Heart left ventricle (tissue), 16 donors: ENCODE results near the gene COL16A1. TPM values are rescaled to one million over a fixed set of nuclear protein-coding genes. Genes with fewer than 3 reads are reported as not detected.

Source experiments
- ATAC-seq, 4 donors: fragments of 200-7000 bp; cut with Tn5 transposase; one replicate each; pipeline ENCODE4 v1.9.1; 2020 to 2022; ENCODE audit warnings: moderate library complexity in 4 of 4, mild to moderate bottlenecking in 3 of 4, moderate number of reproducible peaks in 1 of 4
- DNase-seq, 5 donors: peaks; one replicate each; pipeline ENCODE4 v3.0.0-alpha.2; 2020
- H3K27ac ChIP-seq, 12 donors: fragments of 200-600 bp; sonication (generic) in 4 of 12; one replicate each; pipeline versions ENCODE4 v1.5.0 to v1.8.0; 2016 to 2022; ENCODE audit warnings: mild to moderate bottlenecking in 2 of 12
- H3K27me3 ChIP-seq, 9 donors: fragments of 200-600 bp; sonication (generic) in 2 of 9; one replicate each; pipeline versions ENCODE4 v1.5.1 to v1.8.0; 2016 to 2022; ENCODE audit warnings: mild to moderate bottlenecking in 3 of 9
- H3K36me3 ChIP-seq, 9 donors: fragments of 200-600 bp; sonication (generic) in 2 of 9; one replicate each; pipeline versions ENCODE4 v1.5.0 to v1.8.0; 2018 to 2022; ENCODE audit warnings: mild to moderate bottlenecking in 2 of 9
- H3K4me1 ChIP-seq, 12 donors: fragments of 200-600 bp; sonication (generic) in 4 of 12; one replicate each; pipeline versions ENCODE4 v1.5.0 to v1.8.0; 2016 to 2022; ENCODE audit warnings: mild to moderate bottlenecking in 3 of 12
- H3K4me3 ChIP-seq, 12 donors: fragments of 200-600 bp; sonication (generic) in 4 of 12; one replicate each; pipeline versions ENCODE4 v1.5.0 to v1.8.0; 2017 to 2022; ENCODE audit warnings: mild to moderate bottlenecking in 9 of 12, moderate library complexity in 4 of 12
- H3K9me3 ChIP-seq, 12 donors: fragments of 200-600 bp; sonication (generic) in 4 of 12; one replicate each; pipeline versions ENCODE4 v1.5.0 to v1.8.0; 2016 to 2022; ENCODE audit warnings: mild to moderate bottlenecking in 1 of 12
- POLR2A ChIP-seq, 2 donors: fragments of 450-650 bp; IDR thresholded peaks; one replicate each; pipeline ENCODE4 v1.6.1; 2017; ENCODE audit warnings: antibody characterized with exemption in 2 of 2, mild to moderate bottlenecking in 2 of 2, moderate library complexity in 2 of 2
- WGBS, 4 donors: extraction: QIAGEN DNeasy Blood & Tissue Kit in 2 of 4; methylation state at CpG; one replicate each; pipeline versions ENCODE4 v1.1.5 to v1.1.7; 2013 to 2018; 5-methylcytosine and 5-hydroxymethylcytosine counted together
- intact Hi-C, 10 donors: fragments of 100-400 bp; cut with DNase I; formaldehyde crosslinking; loops; one replicate each; pipeline versions ENCODE4 v1.11.1 to v1.14.2; 2022
- polyA plus RNA-seq, 2 donors: library from polyadenylated mRNA; stranded (reverse); fragments of 200-250 nt; gene quantifications; one replicate each; pipeline ENCODE4 v1.2.3, GENCODE V29; 2013
- total RNA-seq, 9 donors: library from RNA; depleted of rRNA in 2 of 9; stranded (reverse); fragments of >200 nt in 2 of 9; fragmentation: NEBNext Ultra II Directional in 3 of 9; extraction: Animal tissue kit (Norgen Biotek cat#: 25700) in 3 of 9; gene quantifications; one replicate each; pipeline versions ENCODE4 v1.1.0 to v1.2.4, GENCODE V29; 2016 to 2023
- TF ChIP-seq, protein P1 (sequence below), 12 donors: fragments of 200-600 bp; sonication (generic) in 4 of 12; IDR thresholded peaks; one replicate each; pipeline versions ENCODE4 v1.5.0 to v1.8.0; 2018 to 2022; ENCODE audit warnings: antibody characterized with exemption in 12 of 12, mild to moderate bottlenecking in 5 of 12
- donor health status: ischemic (EF 13 %, LVEDD 7.1; RV severe dilation, severe dysfunction).
- donor health status: healthy with polysubstance abuse.
- donor health status: DM: no; HTN: yes; CAD: no.
- donor health status: DM: no; HTN: no; CAD: no.
- donor health status: ischemic (EF 25% LVEDD 6.9; RV normal size, moderate dysfunction).
- donor health status: ischemic (EF 25% LVEDD 5.7; RV mildly dilated, moderate dysfunction).
- donor health status: healthy.
- donor health status: DM: yes; HTN: yes; CAD: no.
- donor health status: ischemic (EF 35%, LVEDD 5.7; RV mildly dilated, moderate dysfunction).
- donor health status: nonischemic (EF 11% LVEDD 7.7; RV severe dilation, severe dysfunction).
- donor health status: DM: yes; HTN: yes; CAD: no.
- donor health status: PGD.
- donor health status: ischemic (EF 29% LVEDD 5.4; RV normal size, mild dysfunction).
- donor health status: nonischemic (EF 23%, LVEDD 6.1; RV moderate dilation, normal function).

Gene COL16A1
- total and polyA plus RNA-seq, 11 donors = 7.5 to 24.1 (median 13.1) TPM

DNA sequence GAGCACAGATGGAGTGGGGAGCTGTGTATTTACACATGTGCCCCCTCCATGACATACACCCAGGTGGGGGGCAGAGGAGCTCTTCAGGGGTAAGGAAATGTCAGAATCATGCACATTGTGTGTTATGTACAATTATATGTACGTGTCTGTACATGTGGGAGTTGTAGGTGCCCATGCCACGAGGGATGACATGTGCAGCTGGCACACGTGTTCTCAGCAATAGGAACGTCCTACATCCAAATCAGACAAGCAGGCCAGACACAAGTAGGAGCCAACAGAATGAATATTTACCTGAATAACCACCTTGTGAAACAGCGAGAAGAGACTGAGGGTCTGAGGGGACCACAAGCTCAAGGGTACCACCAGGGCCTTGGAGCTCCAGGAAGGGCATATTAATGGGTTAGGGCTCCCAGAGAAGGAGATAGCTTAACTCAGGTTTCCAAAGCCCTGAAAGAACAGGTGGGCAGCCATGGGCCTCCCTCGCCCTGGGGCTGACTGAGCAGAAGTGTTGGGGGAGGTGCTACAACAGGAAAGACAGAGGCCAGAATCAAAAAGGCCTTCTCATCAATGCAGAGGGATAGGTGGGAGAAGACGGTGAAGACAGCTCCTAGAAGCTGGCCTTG is 3.2 kb downstream of the COL16A1 start:
- ATAC-seq (no peak), DNase-seq (no peak)
- Histone ChIP-seq H3K36me3 (peaks cover 0 to 40% (median 3%) of the 10 kb centered on the region in 9 donors), H3K27ac (peak overlapping the region in 11 of 12 donors; percentile 53 to 88 (median 78)), H3K4me1 (peaks cover 5 to 63% (median 38%) of the 10 kb centered on the region in 12 donors), H3K9me3 (no peaks in the 10 kb centered on the region), H3K27me3 (peaks cover 0 to 23% (median 0%) of the 10 kb centered on the region in 9 donors), H3K4me3 (peak overlapping the region in 1 of 12 donors; percentile 10)
- TF ChIP-seq, protein P1, sequence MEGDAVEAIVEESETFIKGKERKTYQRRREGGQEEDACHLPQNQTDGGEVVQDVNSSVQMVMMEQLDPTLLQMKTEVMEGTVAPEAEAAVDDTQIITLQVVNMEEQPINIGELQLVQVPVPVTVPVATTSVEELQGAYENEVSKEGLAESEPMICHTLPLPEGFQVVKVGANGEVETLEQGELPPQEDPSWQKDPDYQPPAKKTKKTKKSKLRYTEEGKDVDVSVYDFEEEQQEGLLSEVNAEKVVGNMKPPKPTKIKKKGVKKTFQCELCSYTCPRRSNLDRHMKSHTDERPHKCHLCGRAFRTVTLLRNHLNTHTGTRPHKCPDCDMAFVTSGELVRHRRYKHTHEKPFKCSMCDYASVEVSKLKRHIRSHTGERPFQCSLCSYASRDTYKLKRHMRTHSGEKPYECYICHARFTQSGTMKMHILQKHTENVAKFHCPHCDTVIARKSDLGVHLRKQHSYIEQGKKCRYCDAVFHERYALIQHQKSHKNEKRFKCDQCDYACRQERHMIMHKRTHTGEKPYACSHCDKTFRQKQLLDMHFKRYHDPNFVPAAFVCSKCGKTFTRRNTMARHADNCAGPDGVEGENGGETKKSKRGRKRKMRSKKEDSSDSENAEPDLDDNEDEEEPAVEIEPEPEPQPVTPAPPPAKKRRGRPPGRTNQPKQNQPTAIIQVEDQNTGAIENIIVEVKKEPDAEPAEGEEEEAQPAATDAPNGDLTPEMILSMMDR (IDR thresholded peaks at IDR 0.05) = no peak
- TF ChIP-seq POLR2A (IDR thresholded peaks at IDR 0.05) = no peak
- intact Hi-C loops = loop anchor here in 1 of 10 donors (5.0 kb wide), 1 partner anchor 33 kb away; no protein-coding TSS in a partner anchor
- WGBS, 4 donors = 60 to 73% (median 65%) methylated on average over 7 of the region's 7 CpGs

DNA sequence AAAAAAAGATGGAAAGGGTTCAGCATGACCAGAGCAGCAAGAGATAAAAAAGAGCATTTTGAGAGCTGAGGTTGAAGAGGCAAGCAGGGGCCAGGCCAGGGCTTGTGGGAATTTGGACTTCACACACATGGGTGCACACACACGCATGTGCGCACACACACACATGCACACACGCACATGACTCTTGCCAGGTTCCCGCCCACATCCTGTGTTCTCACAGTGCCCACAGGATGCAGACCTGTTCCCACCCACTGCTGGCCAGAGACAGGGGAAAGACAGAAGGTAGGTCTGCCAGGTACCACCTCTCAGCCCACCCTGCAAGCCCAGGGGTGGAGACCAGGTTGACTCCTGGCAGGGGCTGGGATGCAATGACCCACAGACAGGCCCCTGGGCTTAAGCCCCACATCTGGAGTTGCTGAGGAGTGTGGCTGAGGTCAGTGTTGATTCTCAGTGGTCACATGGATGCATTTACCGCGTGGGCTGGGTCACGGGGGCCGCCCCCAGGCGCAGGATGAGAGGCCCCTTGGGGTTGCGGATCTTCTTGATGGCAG is 4.4 kb downstream of the COL16A1 start:
- TF ChIP-seq, protein P1 (IDR thresholded peaks at IDR 0.05) = no peak
- TF ChIP-seq POLR2A (IDR thresholded peaks at IDR 0.05) = no peak
- Histone ChIP-seq H3K27me3 (peaks cover 0 to 13% (median 0%) of the 10 kb centered on the region in 9 donors), H3K27ac (peak overlapping the region in 1 of 12 donors; percentile 88), H3K4me1 (peaks cover 5 to 56% (median 32%) of the 10 kb centered on the region in 12 donors), H3K9me3 (no peaks in the 10 kb centered on the region), H3K4me3 (no peak overlapping the region), H3K36me3 (peaks cover 0 to 47% (median 3%) of the 10 kb centered on the region in 9 donors)
- ATAC-seq (no peak), DNase-seq (peak in 1 of 5 donors; percentile 49)
- intact Hi-C loops = no loop called here
- WGBS, 4 donors = 77 to 89% (median 83%) methylated on average over 10 of the region's 10 CpGs

DNA sequence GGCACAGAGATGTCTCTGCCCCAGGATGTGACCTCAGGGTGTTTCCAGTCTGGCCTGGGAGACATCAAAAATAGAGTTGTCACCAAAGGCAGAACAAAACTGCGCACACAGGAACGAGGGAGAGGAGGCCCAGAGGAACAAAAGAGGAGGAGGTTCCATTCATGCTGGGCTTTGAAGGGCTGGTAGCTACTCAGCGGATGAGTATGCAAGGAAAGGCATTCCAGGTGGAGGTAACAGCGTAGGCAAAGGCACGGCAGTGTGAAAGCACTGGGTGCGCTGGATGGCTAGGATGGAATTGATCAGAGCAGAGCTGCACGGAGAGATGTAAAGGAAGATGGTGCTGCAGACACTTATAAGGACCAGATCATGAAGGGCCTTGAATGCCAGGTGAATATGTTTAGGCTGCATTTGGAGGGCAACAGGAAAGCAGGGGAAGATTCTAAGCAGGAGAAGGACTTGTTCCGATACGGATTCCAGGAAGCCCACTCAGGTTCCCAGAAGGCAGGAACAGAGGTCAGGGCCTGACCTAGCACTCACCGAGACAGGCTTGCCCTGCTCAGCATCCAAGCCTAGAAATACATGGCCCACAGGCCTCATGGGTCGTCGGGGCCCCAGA is 6.3 kb downstream of the COL16A1 start:
- intact Hi-C loops = no loop called here
- H3K27ac ChIP-seq = no peak overlapping the region
- DNase-seq = peak in 1 of 5 donors; percentile 14
- peaks cover 0 to 48% (median 3%) of the 10 kb centered on the region in 9 donors for H3K36me3 ChIP-seq
- H3K27me3 ChIP-seq = no peaks in the 10 kb centered on the region
- TF ChIP-seq POLR2A (IDR thresholded peaks at IDR 0.05) = no peak
- TF ChIP-seq, protein P1 (IDR thresholded peaks at IDR 0.05) = no peak
- H3K9me3 ChIP-seq = no peaks in the 10 kb centered on the region
- H3K4me1 ChIP-seq = peaks cover 5 to 41% (median 26%) of the 10 kb centered on the region in 12 donors
- H3K4me3 ChIP-seq = no peak overlapping the region
- whole genome bisulfite sequencing, 4 donors = 80 to 89% (median 87%) methylated on average over 11 to 12 of the region's 12 CpGs
- ATAC-seq = no peak

DNA sequence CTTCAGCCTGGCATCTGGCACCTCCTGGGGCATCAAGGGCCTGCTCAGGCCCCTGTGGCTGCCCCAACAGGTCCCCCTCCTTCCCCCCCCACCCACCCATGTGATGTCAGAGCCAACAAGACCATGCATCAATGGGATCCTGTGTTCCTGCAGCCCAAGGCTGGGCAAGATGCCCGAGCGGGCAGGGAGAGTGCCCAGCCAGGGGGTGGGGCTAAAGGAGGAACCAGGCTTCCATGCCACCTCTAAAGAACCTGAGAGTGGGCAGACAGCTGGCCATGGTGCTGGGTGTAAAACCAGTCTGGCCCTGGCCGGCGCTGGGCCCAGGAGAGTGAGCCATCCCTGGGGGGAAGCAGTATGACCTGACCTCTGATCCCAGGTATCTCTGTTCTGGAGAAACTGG is 7.6 kb downstream of the COL16A1 start:
- DNase-seq (peak in 4 of 5 donors; percentile 44 to 62 (median 55)), ATAC-seq (peak; percentile 43 to 64 (median 44))
- Histone ChIP-seq H3K4me3 (no peak overlapping the region), H3K9me3 (no peaks in the 10 kb centered on the region), H3K27ac (peak overlapping the region in 1 of 12 donors; percentile 57), H3K36me3 (peaks cover 0 to 49% (median 3%) of the 10 kb centered on the region in 9 donors), H3K27me3 (no peaks in the 10 kb centered on the region), H3K4me1 (peaks cover 5 to 28% (median 14%) of the 10 kb centered on the region in 12 donors)
- intact Hi-C loops = no loop called here
- WGBS, 4 donors = 81 to 89% (median 87%) methylated on average over 2 to 4 of the region's 4 CpGs; no CpG with 5 or more reads in 1 of the 4 donors
- TF ChIP-seq, protein P1 (IDR thresholded peaks at IDR 0.05) = no peak
- TF ChIP-seq POLR2A (IDR thresholded peaks at IDR 0.05) = no peak
